GM12891 (cell line): ENCODE measurements around the gene PIK3C2B.

Experiments used
- POLR2A ChIP-seq: IDR thresholded peaks from 2 replicates; pipeline ENCODE4 v1.6.1; 2011; ENCODE audit warnings: low read depth, low read length, control low read depth
- POLR2AphosphoS5 ChIP-seq: IDR thresholded peaks from 2 replicates; pipeline ENCODE4 v1.6.1; 2011; ENCODE audit warnings: low read depth, low read length, control low read depth
- POU2F2 ChIP-seq: IDR thresholded peaks from 2 replicates; pipeline ENCODE4 v1.6.1; 2011; ENCODE audit warnings: low read depth, mild to moderate bottlenecking, control low read depth, low read length, moderate library complexity
- SPI1 ChIP-seq: IDR thresholded peaks from 2 replicates; pipeline ENCODE4 v1.6.1; 2011; ENCODE audit warnings: low read depth, low read length, control low read depth
- TAF1 ChIP-seq: IDR thresholded peaks from 2 replicates; pipeline ENCODE4 v1.6.1; 2011; ENCODE audit warnings: low read depth, low read length, control low read depth

DNA sequence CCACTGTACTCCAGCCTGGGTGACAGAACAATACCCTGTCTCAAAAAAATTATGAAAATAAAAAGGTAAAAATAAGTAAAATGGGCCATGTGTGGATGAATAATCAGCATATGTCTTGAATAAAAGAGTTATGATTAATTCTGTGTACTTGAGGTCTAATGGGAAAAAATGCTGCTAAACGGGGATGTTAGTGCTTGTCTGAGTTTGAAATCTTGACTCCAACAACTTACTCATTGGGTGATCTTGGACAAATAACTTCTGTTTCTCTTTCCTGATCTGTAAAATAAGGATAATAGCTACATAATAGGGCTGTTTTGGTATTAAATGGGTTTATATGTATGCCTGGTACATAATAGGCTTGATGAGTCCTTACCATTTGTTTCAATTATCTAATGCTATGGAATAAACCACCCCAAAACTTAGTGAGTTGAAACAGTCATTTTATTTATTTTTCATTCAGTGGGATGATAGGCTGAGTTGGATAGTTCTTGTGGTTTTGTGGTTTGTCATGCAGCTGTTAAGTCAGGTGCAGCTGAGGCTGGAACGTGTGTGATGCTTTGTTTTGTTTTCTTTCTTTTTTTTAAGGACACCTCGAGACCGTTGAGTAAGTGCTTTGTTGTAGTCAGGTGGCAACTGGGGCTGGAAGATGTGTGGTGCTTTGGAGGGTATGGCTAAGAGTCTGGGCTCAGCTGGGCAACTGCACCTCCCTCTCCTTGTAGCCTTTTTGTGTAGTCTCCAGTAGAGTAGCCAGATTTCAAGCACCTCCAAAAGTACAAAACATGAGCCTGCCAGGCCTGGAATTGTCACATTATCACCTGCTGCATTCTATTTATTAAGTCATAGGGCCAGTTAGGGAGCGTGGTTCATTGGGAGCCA, 26.5 kb upstream of the PIK3C2B start:
- TF ChIP-seq TAF1, result no peak
- no peak for TF ChIP-seq POLR2A
- peak; percentile 55 for TF ChIP-seq POLR2AphosphoS5
- TF ChIP-seq SPI1, result no peak
- TF ChIP-seq POU2F2, result no peak
